Endodermal cell (in vitro differentiated cells): ENCODE measurements around the gene CELF2. TPM values are rescaled to one million over a fixed set of nuclear protein-coding genes. Genes with fewer than 3 reads are reported as not detected.

Experiments used
- DNase-seq: peaks from one replicate; pipeline ENCODE4 v3.0.0-alpha.2; 2017
- H3K27ac ChIP-seq: 2 replicates; pipeline ENCODE4 v1.5.1; 2013; ENCODE audit warnings: mild to moderate bottlenecking, low read depth, low read length, moderate library complexity
- H3K27me3 ChIP-seq: 2 replicates; pipeline ENCODE4 v1.6.1; 2013; ENCODE audit warnings: mild to moderate bottlenecking, low read length, moderate library complexity; ENCODE audit not compliant: insufficient read depth, control insufficient read depth, poor library complexity, severe bottlenecking
- H3K36me3 ChIP-seq: 2 replicates; pipeline ENCODE4 v1.7.0; 2013; ENCODE audit warnings: mild to moderate bottlenecking, low read length, moderate library complexity; ENCODE audit not compliant: control insufficient read depth, insufficient read depth
- H3K4me1 ChIP-seq: one replicate; pipeline ENCODE4 v1.7.0; 2013; ENCODE audit warnings: low read length; ENCODE audit not compliant: control insufficient read depth, insufficient read depth
- H3K4me3 ChIP-seq: 2 replicates; pipeline ENCODE4 v1.5.1; 2013; ENCODE audit warnings: mild to moderate bottlenecking, low read length, moderate library complexity
- H3K9ac ChIP-seq: 2 replicates; pipeline ENCODE4 v1.6.1; 2013; ENCODE audit warnings: mild to moderate bottlenecking, low read length, moderate library complexity; ENCODE audit not compliant: poor library complexity, severe bottlenecking; ENCODE audit errors: extremely low read depth
- H3K9me3 ChIP-seq: 2 replicates; pipeline ENCODE4 v1.6.1; 2013; ENCODE audit warnings: mild to moderate bottlenecking, low read length, moderate library complexity; ENCODE audit not compliant: control insufficient read depth
- H3K27ac Mint-ChIP-seq: 2 replicates; pipeline ENCODE4 v1.8.0; 2020; ENCODE audit warnings: mixed read lengths
- H3K27me3 Mint-ChIP-seq: 2 replicates; pipeline ENCODE4 v1.8.0; 2021; ENCODE audit warnings: mild to moderate bottlenecking, mixed read lengths; ENCODE audit not compliant: insufficient read depth
- H3K36me3 Mint-ChIP-seq: 2 replicates; pipeline ENCODE4 v1.8.0; 2020; ENCODE audit warnings: low read depth, mixed read lengths
- H3K4me1 Mint-ChIP-seq: 2 replicates; pipeline ENCODE4 v1.8.0; 2020; ENCODE audit warnings: mixed read lengths
- H3K4me3 Mint-ChIP-seq: 2 replicates; pipeline ENCODE4 v1.8.0; 2020; ENCODE audit warnings: mild to moderate bottlenecking, moderate library complexity, mixed read lengths
- H3K9me3 Mint-ChIP-seq: 2 replicates; pipeline ENCODE4 v1.8.0; 2020; ENCODE audit warnings: mild to moderate bottlenecking, mixed read lengths
- WGBS, 2 experiments: methylation state at CpG; one replicate each; pipeline versions ENCODE4 v1.1.5 to v1.1.7; 2013; ENCODE audit warnings: missing lambda C conversion rate in 2 of 2, mixed read lengths in 1 of 2; ENCODE audit not compliant: insufficient coverage in 1 of 2, insufficient read length in 1 of 2; 5-methylcytosine and 5-hydroxymethylcytosine counted together
- total RNA-seq, 2 donors: library from RNA; stranded (reverse); fragmentation: NEBNext Ultra II Directional in 1 of 2; extraction: Animal tissue kit (Norgen Biotek cat#: 25700) in 1 of 2; gene quantifications; 2 replicates in 1 of 2; 3 replicates in 1 of 2; pipeline ENCODE4 v1.2.1, GENCODE V29; 2021
- TF ChIP-seq, protein P1 (sequence below): fragments of 200-600 bp; sonication (generic); conservative IDR thresholded peaks from 2 replicates; pipeline ENCODE4 v1.5.0; 2021; ENCODE audit warnings: antibody characterized with exemption, mild to moderate bottlenecking

CELF2 gene
- total RNA-seq, 2 donors from 2014 or later: 79.9 to 96.1 TPM

DNA sequence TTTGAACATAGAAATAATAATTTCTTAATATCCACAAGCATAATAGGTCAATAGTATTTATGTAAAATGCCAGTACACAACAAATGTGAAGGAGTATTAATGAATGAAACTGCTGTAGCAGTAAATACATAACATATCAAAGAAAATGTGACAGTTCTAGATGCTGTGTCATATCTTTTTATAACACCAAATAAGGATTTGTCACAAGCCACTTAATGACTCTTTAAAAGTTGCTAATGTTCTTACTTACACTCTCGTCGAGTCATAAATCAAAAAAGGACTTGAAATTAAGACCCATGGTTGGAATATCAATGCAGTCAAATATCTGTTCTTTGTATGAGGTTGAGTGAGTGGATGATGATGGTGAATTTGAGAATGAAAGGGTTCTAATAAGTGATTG is 96.6 kb downstream of the CELF2 start:
- WGBS, 2 experiments: 84 to 96% methylated on average over 2 of the region's 2 CpGs
- no peak overlapping the region for H3K4me3 ChIP-seq
- no peaks in the 10 kb centered on the region for H3K9me3 ChIP-seq
- Mint-ChIP-seq H3K4me3 (no peak overlapping the region), H3K9me3 (no peaks in the 10 kb centered on the region), H3K4me1 (peaks cover 4% of the 10 kb centered on the region), H3K36me3 (peaks cover 8% of the 10 kb centered on the region), H3K27me3 (no peaks in the 10 kb centered on the region), H3K27ac (no peak overlapping the region)
- no peak for DNase-seq
- H3K27ac ChIP-seq: no peak overlapping the region
- TF ChIP-seq, protein P1, sequence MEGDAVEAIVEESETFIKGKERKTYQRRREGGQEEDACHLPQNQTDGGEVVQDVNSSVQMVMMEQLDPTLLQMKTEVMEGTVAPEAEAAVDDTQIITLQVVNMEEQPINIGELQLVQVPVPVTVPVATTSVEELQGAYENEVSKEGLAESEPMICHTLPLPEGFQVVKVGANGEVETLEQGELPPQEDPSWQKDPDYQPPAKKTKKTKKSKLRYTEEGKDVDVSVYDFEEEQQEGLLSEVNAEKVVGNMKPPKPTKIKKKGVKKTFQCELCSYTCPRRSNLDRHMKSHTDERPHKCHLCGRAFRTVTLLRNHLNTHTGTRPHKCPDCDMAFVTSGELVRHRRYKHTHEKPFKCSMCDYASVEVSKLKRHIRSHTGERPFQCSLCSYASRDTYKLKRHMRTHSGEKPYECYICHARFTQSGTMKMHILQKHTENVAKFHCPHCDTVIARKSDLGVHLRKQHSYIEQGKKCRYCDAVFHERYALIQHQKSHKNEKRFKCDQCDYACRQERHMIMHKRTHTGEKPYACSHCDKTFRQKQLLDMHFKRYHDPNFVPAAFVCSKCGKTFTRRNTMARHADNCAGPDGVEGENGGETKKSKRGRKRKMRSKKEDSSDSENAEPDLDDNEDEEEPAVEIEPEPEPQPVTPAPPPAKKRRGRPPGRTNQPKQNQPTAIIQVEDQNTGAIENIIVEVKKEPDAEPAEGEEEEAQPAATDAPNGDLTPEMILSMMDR: no peak
- no peak overlapping the region for H3K9ac ChIP-seq
- no peaks in the 10 kb centered on the region for H3K4me1 ChIP-seq
- peaks cover 14% of the 10 kb centered on the region for H3K36me3 ChIP-seq
- H3K27me3 ChIP-seq: no peaks in the 10 kb centered on the region

- no peak for DNase-seq
- no peaks in the 10 kb centered on the region for H3K4me1 ChIP-seq
- WGBS, 2 experiments: 91 to 96% methylated on average over 1 to 3 of the region's 3 CpGs
- H3K27ac ChIP-seq: no peak overlapping the region
- H3K4me1 Mint-ChIP-seq: peaks cover 3% of the 10 kb centered on the region
- no peak overlapping the region for H3K27ac Mint-ChIP-seq
- peaks cover 5% of the 10 kb centered on the region for H3K36me3 Mint-ChIP-seq
- H3K4me3 Mint-ChIP-seq: no peak overlapping the region
- no peaks in the 10 kb centered on the region for H3K27me3 Mint-ChIP-seq
- no peaks in the 10 kb centered on the region for H3K9me3 ChIP-seq
- H3K9ac ChIP-seq: no peak overlapping the region
- H3K27me3 ChIP-seq: no peaks in the 10 kb centered on the region
- TF ChIP-seq, protein P1: no peak
- H3K9me3 Mint-ChIP-seq: no peaks in the 10 kb centered on the region
- H3K36me3 ChIP-seq: peaks cover 11% of the 10 kb centered on the region
- H3K4me3 ChIP-seq: no peak overlapping the region
Measured at GRCh38 chr10:11115337-11115736, 97.7 kb downstream of the CELF2 start.

- Histone ChIP-seq H3K27me3 (no peaks in the 10 kb centered on the region), H3K9me3 (no peaks in the 10 kb centered on the region), H3K36me3 (peaks cover 11% of the 10 kb centered on the region), H3K27ac (no peak overlapping the region), H3K9ac (no peak overlapping the region), H3K4me3 (no peak overlapping the region), H3K4me1 (no peaks in the 10 kb centered on the region)
- Mint-ChIP-seq H3K27me3 (no peaks in the 10 kb centered on the region), H3K4me1 (no peaks in the 10 kb centered on the region), H3K9me3 (no peaks in the 10 kb centered on the region), H3K36me3 (peaks cover 5% of the 10 kb centered on the region), H3K4me3 (no peak overlapping the region), H3K27ac (no peak overlapping the region)
- WGBS, 2 experiments: 94 to 100% methylated on average over 4 of the region's 4 CpGs
- no peak for DNase-seq
- TF ChIP-seq, protein P1: no peak
Measured at GRCh38 chr10:11116361-11116760, 98.7 kb downstream of the CELF2 start.
